Right lobe of liver (tissue), 6 donors: ENCODE data around the gene CEACAM18. TPM values are rescaled to one million over a fixed set of nuclear protein-coding genes. Genes with fewer than 3 reads are reported as not detected.

Experiments
- ATAC-seq, 4 donors: fragments of 200-7000 bp; cut with Tn5 transposase; one replicate each; pipeline ENCODE4 v1.9.1; 2020; ENCODE audit warnings: mild to moderate bottlenecking in 4 of 4, moderate library complexity in 4 of 4
- DNase-seq, 3 donors: peaks; one replicate each; pipeline ENCODE4 v3.0.0-alpha.2; 2020
- H3K27ac ChIP-seq, 3 donors: fragments of 200-600 bp; one replicate each; pipeline ENCODE4 v1.8.0; 2022
- H3K27me3 ChIP-seq, 2 donors: fragments of 200-600 bp; one replicate each; pipeline ENCODE4 v1.8.0; 2022
- H3K36me3 ChIP-seq, 4 donors: fragments of 200-600 bp; sonication (generic) in 1 of 4; one replicate each; pipeline versions ENCODE4 v1.5.1 to v1.8.0; 2017 to 2022; ENCODE audit warnings: control low read depth in 1 of 4
- H3K4me1 ChIP-seq, 4 donors: fragments of 200-600 bp; sonication (generic) in 1 of 4; one replicate each; pipeline versions ENCODE4 v1.5.1 to v1.8.0; 2017 to 2022; ENCODE audit warnings: control low read depth in 1 of 4
- H3K4me3 ChIP-seq, 3 donors: fragments of 200-600 bp; one replicate each; pipeline ENCODE4 v1.8.0; 2022
- H3K9me3 ChIP-seq, 4 donors: fragments of 200-600 bp; sonication (generic) in 1 of 4; one replicate each; pipeline versions ENCODE4 v1.5.1 to v1.8.0; 2017 to 2022; ENCODE audit warnings: control low read depth in 1 of 4
- CTCF ChIP-seq, 4 donors: fragments of 200-600 bp in 3 of 4; fragments of 450-650 bp in 1 of 4; IDR thresholded peaks; one replicate each; pipeline versions ENCODE4 v1.5.1 to v1.8.0; 2016 to 2022; ENCODE audit warnings: antibody characterized with exemption in 4 of 4, mild to moderate bottlenecking in 2 of 4
- POLR2A ChIP-seq: fragments of 450-650 bp; IDR thresholded peaks from one replicate; pipeline ENCODE4 v1.6.1; 2017; ENCODE audit warnings: antibody characterized with exemption, mild to moderate bottlenecking
- WGBS: methylation state at CpG from one replicate; pipeline ENCODE4 v1.1.6; 2018; ENCODE audit warnings: low coverage, low lambda C conversion rate; ENCODE audit not compliant: insufficient coverage; ENCODE audit errors: missing lambda C conversion rate; 5-methylcytosine and 5-hydroxymethylcytosine counted together
- intact Hi-C, 2 donors: fragments of 100-400 bp; cut with DNase I; formaldehyde crosslinking; loops; one replicate each; pipeline versions ENCODE4 v1.11.2 to v1.14.1; 2022
- small RNA-seq, 2 experiments: library from RNA; depleted of rRNA; stranded (forward); fragments of <200 nt; gene quantifications; one replicate each; pipeline ENCODE3, GENCODE V24; 2016
- total RNA-seq, 6 experiments: library from RNA; depleted of rRNA in 2 of 6; stranded (reverse); fragments of >200 nt in 2 of 6; fragmentation: NEBNext Ultra II Directional in 3 of 6; extraction: Animal tissue kit (Norgen Biotek cat#: 25700) in 3 of 6; gene quantifications; one replicate each; pipeline versions ENCODE4 v1.1.0 to v1.2.4, GENCODE V29; 2016 to 2023
- donor health status: DM: no; HTN: yes; CAD: no.
- donor health status: DM: no; HTN: no; CAD: no.
- donor health status: DM: no; HTN: no; CAD: no.
- donor health status: DM: no; HTN: yes; CAD: no.
- donor health status: DM: no; HTN: yes; CAD: no.

CEACAM18 gene
- total RNA-seq, 6 experiments from 2014 or later: not detected

GRCh38 chr19:51531349-51532315 lies 53.3 kb downstream of the CEACAM18 start, which contains the start of gene SIGLEC6:
TSS of gene SIGLEC6 (minus strand) at chr19:51531670. CDS start at chr19:51531648, 22 bp downstream.
- 20% methylated on average over 1 of the region's 25 CpGs for WGBS
- H3K4me1 ChIP-seq: no peaks in the 10 kb centered on the region
- TF ChIP-seq CTCF (IDR thresholded peaks at IDR 0.05): no peak
- no peak for TF ChIP-seq POLR2A
- H3K9me3 ChIP-seq: no peaks in the 10 kb centered on the region
- H3K4me3 ChIP-seq: no peak within 1 kb of the TSS
- no peak within 1 kb of the TSS for H3K27ac ChIP-seq
- intact Hi-C loops: no loop called here
- DNase-seq (peak in 2 of 3 donors; percentile 65 to 67), ATAC-seq (peak; percentile 63 to 86 (median 74))
- H3K36me3 ChIP-seq: no peaks in the 10 kb centered on the region
- H3K27me3 ChIP-seq: no peaks in the 10 kb centered on the region

- no peak for DNase-seq
- Histone ChIP-seq H3K4me3 (no peak overlapping the region), H3K36me3 (no peaks in the 10 kb centered on the region), H3K9me3 (no peaks in the 10 kb centered on the region), H3K27me3 (no peaks in the 10 kb centered on the region), H3K27ac (no peak overlapping the region), H3K4me1 (no peaks in the 10 kb centered on the region)
- intact Hi-C loops: no loop called here
- TF ChIP-seq POLR2A (no peak), CTCF (IDR thresholded peaks at IDR 0.05) (no peak)
- 43% methylated on average over 1 of the region's 1 CpG for WGBS
- no peak for ATAC-seq
Observed at GRCh38 chr19:51535535-51535934, 57.2 kb downstream of the CEACAM18 start.

GRCh38 chr19:51539821-51540366 lies 61.6 kb downstream of the CEACAM18 start:
- 69% methylated on average over 4 of the region's 4 CpGs for WGBS
- ATAC-seq (no peak), DNase-seq (no peak)
- Histone ChIP-seq H3K27me3 (no peaks in the 10 kb centered on the region), H3K9me3 (no peaks in the 10 kb centered on the region), H3K4me3 (no peak overlapping the region), H3K36me3 (no peaks in the 10 kb centered on the region), H3K27ac (no peak overlapping the region), H3K4me1 (no peaks in the 10 kb centered on the region)
- TF ChIP-seq CTCF (IDR thresholded peaks at IDR 0.05): no peak
- TF ChIP-seq POLR2A: no peak
- intact Hi-C loops: no loop called here

Small RNA genes lying within 50 kb of the gene (small RNA-seq; reads per million reads assigned to genes)
- 0 reads per million in 2 experiments for gene AC020914.3
- 0 reads per million in 2 experiments for gene AC020914.5

Other genes starting within 250 kb of the CEACAM18 start
- not detected for gene SIGLECL1, start 227.5 kb upstream of the CEACAM18 start, total RNA-seq
- gene IGLON5, start 166.9 kb upstream of the CEACAM18 start, total RNA-seq: under 1 TPM; 0.27 to 0.80 (median 0.49) TPM
- gene VSIG10L, start 136.4 kb upstream of the CEACAM18 start, total RNA-seq: 1 to 10 TPM; 1.3 to 4.5 (median 2.8) TPM
- 100 to 1,000 TPM; 210 to 439 (median 345) TPM for gene ETFB, start 112.2 kb upstream of the CEACAM18 start, total RNA-seq
- gene CLDND2, start 109.5 kb upstream of the CEACAM18 start, total RNA-seq: 1 to 10 TPM in 1 of 6 experiments, under 1 TPM in 1, not detected in 4; 1.00 to 1.2 TPM
- gene NKG7, start 105.9 kb upstream of the CEACAM18 start, total RNA-seq: 1 to 10 TPM; 1.7 to 7.7 (median 4.1) TPM
- not detected for gene LIM2, start 90.6 kb upstream of the CEACAM18 start, total RNA-seq
- not detected for gene C19orf84, start 87.9 kb upstream of the CEACAM18 start, total RNA-seq
- 10 to 100 TPM in 2 of 6 experiments, 1 to 10 TPM in 4; 2.0 to 12.4 (median 5.6) TPM for gene SIGLEC10, start 60.9 kb upstream of the CEACAM18 start, total RNA-seq
- gene SIGLEC8, start 20.1 kb upstream of the CEACAM18 start, total RNA-seq: 1 to 10 TPM in 1 of 6 experiments, under 1 TPM in 5; 0.31 to 1.4 (median 0.71) TPM
- under 1 TPM in 5 of 6 experiments, not detected in 1; 0.12 to 0.63 (median 0.33) TPM for gene SIGLEC12, start 23.3 kb downstream of the CEACAM18 start, total RNA-seq
- gene SIGLEC6, start 53.1 kb downstream of the CEACAM18 start, total RNA-seq: not detected
- 1 to 10 TPM; 1.2 to 5.2 (median 4.4) TPM for gene ZNF175, start 92.7 kb downstream of the CEACAM18 start, total RNA-seq
- gene SIGLEC5, start 151.9 kb downstream of the CEACAM18 start, total RNA-seq: 1 to 10 TPM in 1 of 6 experiments, under 1 TPM in 2, not detected in 3; 0.89 to 1.1 (median 0.92) TPM
- gene SIGLEC14, start 168.3 kb downstream of the CEACAM18 start, total RNA-seq: 1 to 10 TPM in 4 of 6 experiments, not detected in 2; 2.9 to 6.1 (median 3.4) TPM
- gene SPACA6, start 214.8 kb downstream of the CEACAM18 start, total RNA-seq: 1 to 10 TPM in 5 of 6 experiments, under 1 TPM in 1; 0.98 to 4.7 (median 2.3) TPM
- gene HAS1, start 245.5 kb downstream of the CEACAM18 start, total RNA-seq: not detected